ENCODE results near the gene PLEKHM1.
"Not testable (repeated sequence)": the region's sequence is repeated elsewhere in the genome, so short reads cannot be mapped to it uniquely, and the experiment has no call there.

Gene PLEKHM1

GRCh38 chr17:45461524-45462327 is 28.8 kb downstream of the PLEKHM1 start:
- not testable (repeated sequence) for DNase-seq

GRCh38 chr17:45460422-45460821 is 30.1 kb downstream of the PLEKHM1 start:
- not testable (repeated sequence) for DNase-seq

- DNase-seq = not testable (repeated sequence)
Observed at GRCh38 chr17:45454341-45454740, 36.2 kb downstream of the PLEKHM1 start.

- not testable (repeated sequence) for DNase-seq
Observed at GRCh38 chr17:45453731-45454130, 36.8 kb downstream of the PLEKHM1 start.

GRCh38 chr17:45453225-45453534 is 37.3 kb downstream of the PLEKHM1 start:
- DNase-seq = not testable (repeated sequence)

- not testable (repeated sequence) for DNase-seq
Observed at GRCh38 chr17:45452329-45453224, 37.9 kb downstream of the PLEKHM1 start.

- not testable (repeated sequence) for DNase-seq
Observed at GRCh38 chr17:45451660-45452059, 38.9 kb downstream of the PLEKHM1 start.

- TF ChIP-seq GATA1 (IDR thresholded peaks at IDR 0.05; ENCODE audit: low read depth, low read length) (no peak), POLR2A (IDR thresholded peaks at IDR 0.05; ENCODE audit: low read length) (no peak)
- DNase-seq = no peak
Observed at GRCh38 chr17:45451131-45451530, 39.4 kb downstream of the PLEKHM1 start.

GRCh38 chr17:45449708-45450329 is 40.7 kb downstream of the PLEKHM1 start:
- not testable (repeated sequence) for DNase-seq

GRCh38 chr17:45449260-45449659 is 41.3 kb downstream of the PLEKHM1 start:
- DNase-seq = not testable (repeated sequence)

GRCh38 chr17:45448483-45448882 is 42.0 kb downstream of the PLEKHM1 start:
- not testable (repeated sequence) for DNase-seq

- not testable (repeated sequence) for DNase-seq
Observed at GRCh38 chr17:45448066-45448465, 42.5 kb downstream of the PLEKHM1 start.

GRCh38 chr17:45447650-45448049 is 42.9 kb downstream of the PLEKHM1 start:
- DNase-seq = not testable (repeated sequence)

- DNase-seq = not testable (repeated sequence)
Observed at GRCh38 chr17:45446872-45447625, 43.5 kb downstream of the PLEKHM1 start.

- DNase-seq = not testable (repeated sequence)
Observed at GRCh38 chr17:45445901-45446743, 44.4 kb downstream of the PLEKHM1 start.

GRCh38 chr17:45444856-45445820 is 45.4 kb downstream of the PLEKHM1 start:
- not testable (repeated sequence) for DNase-seq

GRCh38 chr17:45444301-45444700 is 46.2 kb downstream of the PLEKHM1 start:
- not testable (repeated sequence) for DNase-seq

- DNase-seq = not testable (repeated sequence)
Observed at GRCh38 chr17:45443371-45444260, 46.9 kb downstream of the PLEKHM1 start.
